GM13977 (cell line): Measurements from ENCODE around the gene ADAR.

Experiments
- DNase-seq: peaks from one replicate; pipeline ENCODE4 v3.0.0; 2012; ENCODE audit warnings: low spot score
- CTCF ChIP-seq: IDR thresholded peaks from 2 replicates; pipeline ENCODE4 v1.5.1; 2012; ENCODE audit warnings: mild to moderate bottlenecking, control low read depth; ENCODE audit not compliant: insufficient read depth; ENCODE audit errors: extremely low read depth, missing control alignments
- in situ Hi-C: fragments of 300-500 bp; cut with MboI; formaldehyde crosslinking; loops from one replicate; pipeline ENCODE4 v1.12.0; 2022; ENCODE audit warnings: low sequenced_read_pairs, low pct_unique_long_range_greater_than_20kb, mixed read lengths, inconsistent platforms; ENCODE audit not compliant: unreplicated experiment

ADAR gene

GRCh38 chr1:154623358-154623757 is 15.4 kb upstream of the ADAR start:
- in situ Hi-C loops, result no loop called here
- no peak for DNase-seq
- TF ChIP-seq CTCF, result no peak

GRCh38 chr1:154622503-154623039 is 14.6 kb upstream of the ADAR start:
- no peak for TF ChIP-seq CTCF
- DNase-seq, result no peak
- in situ Hi-C loops, result no loop called here

- no peak for TF ChIP-seq CTCF
- in situ Hi-C loops, result no loop called here
- DNase-seq, result no peak
Measured at GRCh38 chr1:154621875-154622274, 13.9 kb upstream of the ADAR start.

GRCh38 chr1:154620751-154621150 is 12.8 kb upstream of the ADAR start:
- in situ Hi-C loops, result no loop called here
- no peak for TF ChIP-seq CTCF
- DNase-seq, result no peak

- no peak for TF ChIP-seq CTCF
- in situ Hi-C loops, result no loop called here
- no peak for DNase-seq
Measured at GRCh38 chr1:154619181-154619948, 11.4 kb upstream of the ADAR start.

- in situ Hi-C loops, result no loop called here
- DNase-seq, result no peak
- TF ChIP-seq CTCF, result no peak
Measured at GRCh38 chr1:154616659-154617345, 8.8 kb upstream of the ADAR start.
